Activated naive CD4-positive, alpha-beta T cell treated with anti-CD3 and anti-CD28 coated beads, Interleukin-2, amount 50 U/mL, for 16 hours (primary cell): Measurements from ENCODE around the gene IKBKE.

ENCODE experiments used
- DNase-seq: peaks from one replicate; pipeline ENCODE4 v3.0.0-alpha.2; 2020

IKBKE gene

DNA sequence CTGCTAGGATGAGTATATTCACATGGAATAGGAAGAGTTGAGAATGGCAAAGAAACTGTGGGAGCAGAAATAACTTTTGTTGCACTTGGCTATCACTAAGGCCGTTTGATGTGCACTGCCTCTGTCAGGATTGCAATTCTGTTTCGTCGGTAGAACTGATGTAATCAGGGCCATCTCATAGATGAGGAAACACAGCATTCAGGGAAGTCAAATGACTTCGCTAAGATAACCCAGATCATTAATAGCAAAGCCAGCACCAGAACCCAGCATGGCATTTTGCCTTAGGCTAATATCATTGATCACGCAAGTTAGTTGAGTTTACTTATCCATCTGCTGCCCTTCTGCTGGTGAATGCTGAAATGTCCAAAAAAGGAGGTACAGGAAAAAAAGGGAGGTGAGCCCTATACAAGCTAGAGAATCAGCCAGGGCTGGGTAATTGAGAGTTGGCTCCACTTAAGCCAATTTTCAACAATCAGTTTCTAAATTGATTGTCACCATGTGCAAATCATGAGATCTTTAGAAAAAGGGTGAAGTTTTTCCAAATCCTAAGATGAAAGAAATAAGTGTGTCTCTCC lies 44.6 kb downstream of the IKBKE start:
- no peak for DNase-seq

DNA sequence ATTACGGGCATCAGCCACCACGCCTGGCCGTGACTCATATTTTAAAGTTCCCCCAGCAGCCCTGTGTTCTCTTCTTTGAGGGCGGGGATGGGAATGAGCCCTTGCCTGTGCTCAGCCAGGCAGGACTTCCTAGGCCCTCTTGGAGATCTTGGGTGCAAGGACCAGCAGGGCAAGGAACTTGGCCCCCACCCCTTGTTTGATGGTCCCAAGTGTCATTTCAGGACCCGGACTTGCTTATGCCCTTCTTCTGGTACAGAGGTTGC lies 46.4 kb downstream of the IKBKE start:
- no peak for DNase-seq

DNA sequence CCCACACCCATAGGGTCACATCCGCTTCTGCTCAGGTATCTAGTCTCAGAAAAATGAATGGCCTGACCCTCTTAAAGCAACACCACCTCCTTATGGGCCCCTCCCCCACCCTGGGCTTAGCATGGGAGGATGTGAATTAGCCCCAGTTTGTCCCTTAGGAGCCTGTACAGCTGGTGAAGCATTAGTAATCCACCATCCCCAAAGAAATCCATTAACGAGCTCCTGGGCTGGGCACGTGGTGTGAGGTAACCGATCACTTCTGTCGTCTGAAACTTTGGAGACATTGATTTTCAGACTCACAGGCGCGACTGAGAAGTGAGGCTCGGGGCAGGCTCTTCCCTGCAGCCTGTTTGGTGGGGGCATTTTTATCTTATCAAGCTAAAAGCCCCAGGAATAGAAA lies 47.5 kb downstream of the IKBKE start:
- no peak for DNase-seq

DNA sequence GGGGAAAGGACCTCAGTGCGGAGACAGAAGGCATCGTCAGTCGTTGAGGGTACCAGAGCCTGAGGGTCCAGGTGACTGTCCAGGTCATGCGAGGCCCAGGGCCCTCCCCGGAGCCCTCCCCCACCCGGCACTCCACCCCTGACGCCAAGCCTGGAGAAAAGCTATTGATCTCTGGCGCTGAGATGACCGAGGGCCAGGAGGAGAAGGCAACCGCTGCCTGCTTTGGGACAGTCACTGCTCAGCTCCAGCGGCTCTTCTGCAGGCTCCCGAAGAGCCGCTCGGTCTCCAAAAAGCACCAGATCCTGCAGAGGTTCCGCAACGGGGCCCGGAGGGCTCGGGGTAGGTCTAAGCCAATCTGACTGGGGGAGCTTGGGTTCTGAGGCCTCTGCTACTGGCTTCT lies 47.9 kb downstream of the IKBKE start:
- no peak for DNase-seq

DNA sequence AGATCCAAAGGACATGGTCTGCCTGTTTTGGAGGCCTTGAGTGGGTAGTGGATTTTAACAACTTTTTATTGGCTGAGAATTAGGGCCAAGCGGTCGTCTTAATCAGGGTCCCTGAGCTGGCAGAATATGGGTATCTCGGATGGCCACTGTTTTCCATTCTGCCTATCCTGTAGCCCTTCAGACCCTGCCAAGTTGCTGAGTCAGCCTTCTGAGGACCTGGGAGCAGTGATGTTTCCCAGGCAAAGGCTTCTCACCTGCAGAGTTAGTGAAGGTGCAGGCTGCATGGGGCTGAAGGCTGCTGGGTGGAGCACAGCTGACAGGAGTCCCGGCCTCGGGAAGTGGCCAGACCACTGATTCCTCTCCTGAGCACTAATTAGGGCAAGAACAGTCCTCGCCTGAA lies 48.5 kb downstream of the IKBKE start:
- no peak for DNase-seq

DNA sequence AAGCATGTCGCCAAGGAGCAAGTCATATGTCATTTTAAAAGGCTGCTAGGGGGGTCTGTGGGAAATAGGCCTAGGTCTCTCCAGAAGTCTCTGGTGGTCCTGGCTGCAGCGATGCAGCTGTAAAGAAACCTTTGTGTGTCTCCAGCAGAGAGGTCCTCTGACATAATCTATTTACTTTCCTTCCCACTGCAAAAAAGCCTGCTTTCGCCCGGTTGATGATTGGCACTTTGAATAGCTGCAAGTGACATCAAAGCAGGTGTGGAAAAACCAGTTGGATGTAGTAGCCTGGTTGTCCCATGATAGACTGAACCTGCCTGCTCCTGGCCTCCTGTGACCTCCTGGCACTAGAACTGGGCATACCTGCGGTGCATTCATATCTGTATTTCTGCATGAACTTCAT lies 50.9 kb downstream of the IKBKE start:
- DNase-seq = no peak

DNA sequence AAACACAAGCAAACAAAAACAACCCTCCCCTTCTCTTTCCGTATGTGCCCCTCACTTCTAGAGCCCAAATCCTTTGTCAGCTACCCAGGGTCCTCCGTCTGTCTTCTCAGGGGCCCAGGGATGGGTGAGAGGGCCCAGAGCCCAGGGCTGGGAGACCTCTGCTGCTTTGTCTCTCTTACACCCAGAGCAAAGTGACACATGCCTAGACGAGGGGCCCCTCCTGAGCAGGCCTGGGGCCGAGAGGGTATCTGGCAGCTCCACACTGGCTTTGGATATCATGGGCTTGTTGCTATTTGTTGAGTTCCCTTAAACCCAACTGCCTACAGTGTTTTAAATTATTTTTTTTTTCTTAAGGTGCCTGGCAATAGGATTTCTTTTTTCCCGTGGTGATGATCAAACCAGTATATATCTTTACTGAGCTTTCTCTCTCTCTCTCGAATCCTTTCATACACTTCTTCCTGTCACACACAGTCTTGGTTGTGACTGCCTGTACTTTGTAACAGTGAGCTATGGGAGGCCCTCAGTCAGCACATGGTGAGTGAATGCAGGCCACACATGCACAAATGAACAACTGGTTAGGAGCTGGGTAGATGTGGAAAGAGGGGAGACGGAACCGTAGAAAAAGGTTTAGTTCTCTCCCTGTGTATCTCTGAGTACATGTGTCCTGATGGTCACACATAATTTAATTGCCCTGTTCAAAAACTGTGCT lies 51.6 kb downstream of the IKBKE start:
- DNase-seq = no peak

DNA sequence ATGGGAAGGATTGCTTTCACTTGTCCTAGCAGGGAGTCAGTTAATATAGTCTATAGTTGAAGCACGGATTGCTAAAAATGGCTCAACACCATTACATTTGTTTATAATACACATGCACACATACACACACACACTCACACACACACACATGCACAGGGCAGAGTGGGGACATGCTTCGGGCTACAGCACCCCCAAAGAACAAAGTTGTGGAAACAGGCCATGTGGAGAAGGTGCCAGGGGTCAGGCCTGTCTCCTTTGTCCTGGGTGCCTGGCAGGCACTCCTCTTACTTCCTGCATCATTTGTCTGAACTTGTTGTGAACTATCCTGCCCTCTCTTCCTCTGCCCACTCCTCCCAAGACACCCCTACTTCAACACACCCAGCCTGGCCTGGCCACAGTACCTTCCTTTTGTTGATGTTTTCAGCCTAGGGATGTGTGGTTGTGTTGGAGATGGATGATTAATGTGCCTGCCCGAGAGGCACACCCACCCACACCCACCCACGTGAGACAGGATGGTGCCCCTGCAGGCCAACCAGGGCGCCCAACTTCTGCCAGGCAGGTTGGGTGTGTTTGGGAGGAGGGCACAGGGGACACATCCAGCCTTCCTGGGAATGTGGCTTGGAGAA lies 54.6 kb downstream of the IKBKE start:
- no peak for DNase-seq

DNA sequence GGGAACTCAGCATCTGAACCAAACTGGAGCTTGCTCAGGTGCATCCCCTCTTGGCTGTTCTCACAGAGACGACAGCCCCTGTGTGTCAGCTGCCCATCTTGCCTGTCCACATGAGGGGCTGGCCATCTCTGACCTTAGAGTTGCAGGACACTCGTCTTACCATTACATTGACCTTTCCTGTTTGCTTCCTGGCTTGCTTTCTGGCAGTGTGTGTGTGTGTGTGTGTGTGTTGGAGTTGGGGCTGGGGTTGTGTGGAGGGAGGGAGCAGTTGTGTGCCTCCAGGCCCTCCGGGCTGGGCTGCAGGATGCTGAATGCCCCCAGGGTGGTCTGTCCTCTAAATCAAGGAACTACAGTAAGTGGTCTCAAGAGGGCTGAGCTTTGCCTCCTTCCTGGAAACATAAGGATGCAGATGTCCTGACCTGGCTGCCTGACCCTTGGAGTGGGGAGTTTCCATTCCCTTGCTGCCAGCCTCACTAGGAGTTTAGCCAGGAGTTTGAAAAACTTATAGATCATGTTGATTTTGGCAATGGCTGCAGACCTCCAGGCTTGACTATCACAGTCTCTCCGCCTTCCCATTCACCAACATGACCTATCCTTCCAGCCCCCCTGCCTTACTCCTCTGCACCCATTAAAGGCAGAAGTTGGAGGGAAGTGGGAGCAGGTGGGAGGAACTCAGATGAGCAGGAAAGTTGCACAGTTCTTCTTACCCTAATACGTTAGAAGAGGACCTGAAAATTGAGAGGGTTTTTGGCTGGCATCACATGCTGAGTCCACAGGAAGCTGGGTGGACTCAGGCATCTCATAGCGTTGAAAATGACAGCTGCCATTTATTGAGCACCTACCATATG lies 56.0 kb downstream of the IKBKE start:
- no peak for DNase-seq

DNA sequence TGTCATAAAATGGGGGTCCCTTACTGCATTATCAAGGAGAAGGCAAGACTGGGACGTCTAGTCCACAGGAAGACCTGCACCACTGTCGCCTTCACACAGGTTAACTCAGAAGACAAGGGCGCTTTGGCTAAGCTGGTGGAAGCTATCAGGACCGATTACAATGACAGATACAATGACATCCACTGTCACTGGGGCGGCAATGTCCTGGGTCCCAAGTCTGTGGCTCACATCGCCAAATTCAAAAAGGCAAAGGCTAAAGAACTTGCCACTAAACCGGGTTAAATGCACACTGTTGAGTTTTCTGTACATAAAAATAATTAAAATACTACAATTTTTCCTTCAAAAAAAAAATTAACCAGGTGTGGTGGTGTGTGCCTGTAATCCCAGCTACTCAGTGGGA lies 59.1 kb downstream of the IKBKE start:
- DNase-seq = no peak

DNA sequence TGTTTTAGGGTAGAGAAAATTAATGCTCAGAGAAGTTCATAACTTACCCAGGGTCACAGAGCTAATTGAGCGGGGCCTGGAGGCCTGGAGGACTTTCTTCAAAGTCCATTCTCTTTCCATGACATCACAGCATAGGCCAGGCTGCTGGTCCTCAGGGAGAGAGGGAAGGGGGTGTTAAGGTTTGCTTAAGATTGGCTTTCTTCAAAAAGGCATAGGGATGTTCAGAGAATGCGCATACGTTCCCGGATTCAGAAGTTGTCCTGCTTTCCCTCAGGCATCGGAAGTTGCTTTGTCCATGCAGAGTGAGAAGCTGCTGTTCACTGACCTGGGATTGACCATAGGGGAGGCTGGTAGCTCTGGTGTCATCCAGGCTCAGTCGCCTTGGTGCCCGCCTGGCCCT lies 62.1 kb downstream of the IKBKE start:
- DNase-seq = no peak

DNA sequence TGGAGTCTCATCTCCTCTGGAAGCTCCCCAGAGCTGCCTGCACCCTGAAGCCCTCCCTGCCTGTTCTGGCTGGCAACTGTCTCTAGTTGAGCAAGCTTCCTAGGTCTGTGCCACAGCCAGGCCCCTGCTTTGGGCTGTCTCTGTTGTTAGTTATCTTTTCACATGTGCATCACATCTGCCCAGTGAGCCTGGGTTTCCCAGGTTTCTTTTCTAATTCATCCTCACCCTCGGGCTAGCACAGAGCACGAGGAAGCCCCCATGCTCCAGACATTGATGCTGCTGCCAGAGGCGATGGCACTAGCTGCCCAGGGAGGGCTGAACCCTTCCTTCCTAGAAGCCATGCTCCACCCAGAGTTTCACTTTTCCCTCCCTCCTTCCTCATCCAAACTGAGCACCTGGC lies 64.3 kb downstream of the IKBKE start:
- no peak for DNase-seq

DNA sequence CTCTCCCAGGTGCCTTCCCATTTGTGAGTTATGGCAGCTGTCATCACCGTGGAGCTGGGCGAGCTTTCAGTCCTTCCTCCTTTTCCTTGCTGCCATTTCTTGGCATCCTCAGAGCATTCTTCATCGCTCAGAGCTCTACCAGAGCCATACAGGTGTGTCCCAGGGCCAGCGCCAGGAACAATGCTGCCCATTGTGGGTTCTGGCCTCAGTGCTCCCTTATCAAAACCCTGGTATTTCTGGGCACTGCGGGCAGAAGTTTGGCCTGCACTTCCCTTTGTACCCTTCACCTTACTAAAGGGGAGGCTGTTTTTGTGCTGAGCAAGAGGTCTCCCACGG lies 65.5 kb downstream of the IKBKE start:
- DNase-seq = no peak

DNA sequence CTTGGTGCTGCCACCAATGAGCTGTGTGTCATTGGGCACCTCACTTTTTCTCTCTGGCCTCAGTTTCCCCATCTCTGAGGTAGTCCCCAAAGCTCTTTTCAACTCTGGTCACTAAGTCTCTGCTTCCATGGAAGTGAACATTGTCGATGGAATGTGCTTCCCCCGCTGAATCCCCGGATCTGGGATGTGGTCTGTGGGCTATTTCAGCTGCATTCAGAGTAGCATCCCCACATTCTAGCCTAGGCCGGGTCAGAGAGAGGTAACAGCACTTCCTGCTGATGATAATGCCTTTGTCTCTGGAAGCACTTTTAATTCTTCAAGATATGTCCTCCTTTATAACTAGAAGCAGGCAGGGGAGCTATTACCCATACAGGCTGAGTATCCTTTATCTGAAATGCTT lies 66.9 kb downstream of the IKBKE start:
- no peak for DNase-seq

DNA sequence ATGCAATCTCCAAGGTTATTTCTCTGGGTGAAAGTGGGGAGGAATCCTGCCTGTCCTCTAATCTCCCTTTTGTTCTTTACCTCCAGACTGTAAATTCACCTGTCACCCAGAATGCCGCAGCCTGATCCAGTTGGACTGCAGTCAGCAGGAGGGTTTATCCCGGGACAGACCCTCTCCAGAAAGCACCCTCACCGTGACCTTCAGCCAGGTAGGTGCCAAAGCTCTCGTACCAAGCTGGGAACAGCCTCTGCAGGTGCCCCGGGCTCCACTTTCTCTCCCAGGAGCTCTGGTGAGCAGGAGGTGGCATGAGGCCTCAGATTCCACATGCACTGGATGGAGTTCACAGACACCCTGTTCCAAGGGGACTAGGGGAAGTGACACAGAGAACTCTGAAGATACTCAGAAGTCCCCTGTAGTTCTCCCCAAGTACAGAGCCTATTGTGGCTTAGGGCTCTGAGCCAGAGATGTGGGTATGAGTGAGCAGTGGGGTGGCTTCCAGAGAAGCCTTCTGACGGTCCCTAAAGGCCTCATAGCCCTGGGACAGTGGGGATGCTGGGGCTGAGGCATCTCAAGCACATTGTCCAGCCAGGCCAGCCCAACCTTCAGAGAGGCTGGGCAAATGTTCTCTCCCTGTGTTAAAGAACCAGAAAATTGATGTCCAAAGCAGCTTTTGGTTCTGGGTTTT lies 68.0 kb downstream of the IKBKE start:
- DNase-seq = no peak

DNA sequence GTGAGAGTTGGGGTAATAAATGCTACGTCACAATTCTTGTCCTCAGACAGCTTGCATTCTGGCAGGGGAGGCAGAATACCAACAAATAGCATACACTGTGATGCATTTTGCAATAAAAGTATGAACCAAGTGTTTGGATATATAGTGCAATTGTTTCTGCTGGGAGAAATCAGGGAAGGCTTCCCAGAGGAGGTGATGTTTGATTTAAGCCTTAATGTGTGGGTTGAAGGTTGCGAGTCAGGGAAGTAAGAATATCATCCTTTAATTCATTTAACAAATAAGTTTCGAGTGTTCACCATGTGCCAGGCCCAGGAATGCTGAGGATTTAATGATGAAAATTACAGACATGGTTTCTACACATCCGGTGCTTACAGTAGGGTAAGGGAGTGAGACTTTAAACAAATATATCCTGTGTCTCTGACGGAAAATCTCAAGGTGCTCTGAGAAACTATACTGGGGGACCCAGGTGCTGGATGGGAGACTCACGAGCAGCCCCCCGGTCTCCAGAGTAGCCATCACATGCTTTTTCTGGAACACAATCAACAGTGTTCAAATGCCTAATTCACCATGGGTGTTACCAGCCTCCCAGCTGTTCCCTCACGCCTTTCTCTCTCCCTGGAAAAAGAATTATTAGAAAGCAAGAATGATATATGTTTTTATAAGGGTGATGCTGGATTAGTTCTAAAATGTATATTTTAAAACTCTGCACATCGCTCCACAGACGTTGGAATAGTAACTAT lies 68.8 kb downstream of the IKBKE start:
- no peak for DNase-seq

DNA sequence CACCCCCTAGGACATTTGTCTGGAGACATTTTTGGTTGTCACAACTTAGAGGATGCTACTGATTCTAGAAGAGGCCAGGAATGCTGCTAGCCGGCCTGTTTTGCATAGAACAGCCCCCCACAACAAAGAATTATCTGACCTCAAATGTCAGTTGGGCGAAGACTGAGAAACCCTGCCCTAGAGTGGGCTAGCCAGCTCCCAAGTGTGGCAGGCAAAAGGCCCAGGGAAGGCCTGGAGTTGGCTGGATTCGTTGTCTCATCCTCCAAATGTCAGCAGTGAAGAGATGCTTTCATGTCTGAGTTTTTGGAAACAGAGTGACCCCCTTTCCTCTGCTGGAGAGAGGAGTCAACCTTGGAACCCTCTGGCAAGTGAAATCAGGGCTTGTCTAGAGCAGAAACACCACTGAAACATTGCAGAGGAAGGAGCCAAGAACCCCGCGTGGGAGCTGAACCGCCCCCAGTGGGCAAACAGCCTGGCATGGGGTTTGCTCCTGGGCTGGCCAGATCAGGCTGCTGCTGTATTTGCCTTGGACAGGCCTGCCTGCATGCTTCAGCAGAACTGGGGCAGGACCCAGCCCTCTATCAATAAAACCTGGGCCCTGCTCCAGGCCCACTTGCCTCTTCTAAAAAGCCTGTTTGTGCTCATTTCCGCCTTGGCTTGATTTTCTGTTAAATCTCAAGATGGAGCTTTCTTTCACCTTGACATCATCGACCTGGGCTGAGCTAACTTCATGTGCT lies 69.9 kb downstream of the IKBKE start:
- DNase-seq = no peak

DNA sequence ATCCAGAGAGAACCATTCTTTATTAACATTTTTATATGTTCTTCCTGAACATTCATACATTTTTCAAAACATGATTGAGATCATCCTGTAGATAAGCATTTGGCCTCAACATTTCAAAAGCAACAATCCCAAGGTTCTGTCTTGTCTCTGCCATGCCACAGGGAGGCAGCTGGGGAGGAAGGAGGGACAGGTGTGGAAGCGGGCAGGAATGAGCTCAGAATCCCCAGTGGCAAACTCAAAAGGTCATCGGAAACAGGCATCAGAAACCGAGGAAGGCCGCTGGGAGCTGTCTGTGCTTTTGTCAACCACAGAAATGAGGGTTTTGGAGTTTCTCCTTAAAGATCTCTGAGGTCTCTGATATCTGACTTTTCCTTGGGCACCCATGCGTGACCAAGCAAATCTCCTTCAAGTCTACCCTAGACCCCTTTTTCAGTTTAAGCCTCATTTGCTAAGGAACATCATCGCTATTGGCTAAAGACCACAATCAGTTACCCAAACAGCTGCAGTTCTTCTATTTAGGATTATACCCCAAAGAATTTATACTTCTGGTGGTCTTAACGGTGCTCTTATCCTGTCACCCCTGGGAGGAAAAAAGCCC lies 71.1 kb downstream of the IKBKE start:
- no peak for DNase-seq

DNA sequence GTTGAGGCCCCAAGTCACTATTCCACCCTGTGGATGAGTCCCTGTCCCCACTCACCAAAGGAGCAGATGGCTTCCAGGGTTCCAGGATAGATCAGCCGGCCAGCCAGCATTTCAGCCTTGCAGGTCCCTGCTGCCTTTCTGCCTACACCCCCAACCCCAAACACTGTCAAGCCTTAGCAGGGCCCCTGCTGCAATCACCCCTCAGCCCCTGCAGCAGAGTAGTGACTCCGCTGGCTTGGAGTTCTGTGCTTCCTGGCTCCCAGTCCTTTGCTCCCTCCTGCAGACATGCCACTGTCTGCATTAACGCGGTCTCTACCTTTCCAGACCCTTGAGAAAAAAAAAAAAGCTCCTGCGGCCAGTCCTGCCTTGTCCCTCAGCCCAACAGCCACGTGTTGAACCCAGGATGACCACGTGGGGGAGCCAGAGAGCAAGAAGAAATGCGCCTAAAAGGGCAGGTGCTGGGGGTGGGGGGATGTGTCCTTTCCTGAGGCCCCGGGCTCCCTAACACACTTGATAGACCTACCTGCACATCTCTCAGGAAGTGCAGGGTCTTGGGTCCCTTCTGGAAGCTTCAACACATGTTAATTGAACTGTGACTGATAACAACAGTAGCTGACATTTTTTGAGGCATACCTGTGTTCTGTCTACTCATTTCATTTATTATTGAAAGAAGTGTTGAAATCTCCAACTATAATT lies 74.4 kb downstream of the IKBKE start:
- DNase-seq = peak; percentile 80

DNA sequence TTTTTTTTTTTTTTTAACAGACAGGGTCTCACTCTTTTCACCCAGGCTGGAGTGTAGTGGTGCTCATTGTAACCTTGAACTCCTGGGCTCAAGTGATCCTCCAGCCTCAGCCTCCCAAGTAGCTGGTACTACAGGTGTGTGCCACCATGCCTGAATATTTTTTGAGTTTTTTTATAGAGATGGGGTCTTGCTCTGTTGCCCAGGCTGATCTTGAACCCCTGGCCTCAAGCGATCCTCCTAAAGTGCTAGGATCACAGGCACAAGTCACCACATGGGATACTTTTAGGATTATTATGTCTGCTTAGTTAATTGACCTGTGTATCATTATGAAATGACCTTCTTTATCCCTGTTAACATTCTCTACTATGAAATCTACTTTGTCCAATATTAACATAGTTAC lies 75.1 kb downstream of the IKBKE start:
- no peak for DNase-seq
